Vagina (tissue), 2 donors: ENCODE measurements around the gene LMCD1.

ENCODE experiments used
- POLR2A ChIP-seq, 2 donors: fragments of 450-650 bp; IDR thresholded peaks; one replicate each; pipeline ENCODE4 v1.6.1; 2017; ENCODE audit warnings: antibody characterized with exemption in 2 of 2, mild to moderate bottlenecking in 2 of 2, moderate library complexity in 2 of 2
- POLR2AphosphoS5 ChIP-seq, 2 donors: sonication (generic); formaldehyde crosslinking; IDR thresholded peaks; one replicate each; pipeline ENCODE4 v1.9.0; 2017; ENCODE audit warnings: antibody characterized with exemption in 2 of 2, mild to moderate bottlenecking in 2 of 2, low read depth in 1 of 2; ENCODE audit not compliant: insufficient read depth in 1 of 2
- TF ChIP-seq, protein P1 (sequence below), 3 experiments: fragments of 450-650 bp in 2 of 3; fragments of 200-600 bp in 1 of 3; sonication (generic) in 1 of 3; IDR thresholded peaks; one replicate each; pipeline ENCODE4 v1.5.1; 2017 to 2019; ENCODE audit warnings: antibody characterized with exemption in 3 of 3, mild to moderate bottlenecking in 2 of 3, moderate library complexity in 2 of 3

DNA sequence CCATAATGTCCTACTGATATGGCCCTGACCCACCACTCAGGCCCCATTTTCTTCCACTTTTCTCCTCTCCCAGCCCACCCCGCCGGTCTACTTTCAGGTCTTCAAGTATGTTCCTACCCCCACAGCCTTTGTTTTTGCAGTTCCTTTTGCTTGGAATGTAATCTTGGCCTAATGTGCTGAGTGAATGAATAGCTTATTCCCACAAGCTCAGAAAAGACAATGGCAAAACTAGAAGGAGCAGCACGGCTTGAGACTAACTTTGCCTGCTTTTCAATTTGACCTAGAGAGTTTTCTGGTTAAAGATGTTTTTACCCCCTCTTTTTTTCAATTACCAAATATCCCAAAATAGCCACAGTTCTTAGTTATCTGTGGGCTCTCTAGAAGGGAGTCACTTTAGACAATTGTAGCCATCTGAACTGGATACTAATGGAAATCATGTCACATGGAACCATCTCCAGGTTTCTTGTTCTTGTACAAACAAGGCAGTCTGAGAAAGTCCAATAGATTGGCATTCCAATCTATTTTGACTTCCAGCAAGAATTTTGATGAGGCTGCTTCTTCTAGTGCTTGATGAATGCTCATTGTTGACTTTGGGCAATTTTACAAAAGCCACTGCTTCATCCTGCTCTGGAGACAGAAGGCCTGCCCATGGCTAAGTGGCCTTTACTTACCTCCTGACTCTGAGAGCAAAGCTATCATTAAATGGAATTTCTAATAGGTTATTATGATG, 16.3 kb upstream of the LMCD1 start:
- TF ChIP-seq, protein P1, sequence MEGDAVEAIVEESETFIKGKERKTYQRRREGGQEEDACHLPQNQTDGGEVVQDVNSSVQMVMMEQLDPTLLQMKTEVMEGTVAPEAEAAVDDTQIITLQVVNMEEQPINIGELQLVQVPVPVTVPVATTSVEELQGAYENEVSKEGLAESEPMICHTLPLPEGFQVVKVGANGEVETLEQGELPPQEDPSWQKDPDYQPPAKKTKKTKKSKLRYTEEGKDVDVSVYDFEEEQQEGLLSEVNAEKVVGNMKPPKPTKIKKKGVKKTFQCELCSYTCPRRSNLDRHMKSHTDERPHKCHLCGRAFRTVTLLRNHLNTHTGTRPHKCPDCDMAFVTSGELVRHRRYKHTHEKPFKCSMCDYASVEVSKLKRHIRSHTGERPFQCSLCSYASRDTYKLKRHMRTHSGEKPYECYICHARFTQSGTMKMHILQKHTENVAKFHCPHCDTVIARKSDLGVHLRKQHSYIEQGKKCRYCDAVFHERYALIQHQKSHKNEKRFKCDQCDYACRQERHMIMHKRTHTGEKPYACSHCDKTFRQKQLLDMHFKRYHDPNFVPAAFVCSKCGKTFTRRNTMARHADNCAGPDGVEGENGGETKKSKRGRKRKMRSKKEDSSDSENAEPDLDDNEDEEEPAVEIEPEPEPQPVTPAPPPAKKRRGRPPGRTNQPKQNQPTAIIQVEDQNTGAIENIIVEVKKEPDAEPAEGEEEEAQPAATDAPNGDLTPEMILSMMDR (IDR thresholded peaks at IDR 0.05): no peak
- TF ChIP-seq POLR2AphosphoS5 (IDR thresholded peaks at IDR 0.05; ENCODE audit: insufficient read depth in 1 of 2, low read depth in 1 of 2) (no peak), POLR2A (IDR thresholded peaks at IDR 0.05) (no peak)
